HG02870 (cell line): ENCODE results near the gene S100A11.

Source experiments
- ATAC-seq: cut with Tn5 transposase; IDR thresholded peaks from one replicate; pipeline ENCODE4 v1.9.1; 2021; ENCODE audit warnings: mild to moderate bottlenecking, moderate library complexity; ENCODE audit not compliant: unreplicated experiment

Gene S100A11

GRCh38 chr1:152039886-152040285 lies 3.1 kb upstream of the S100A11 start:
- ATAC-seq: no peak

- no peak for ATAC-seq
These were observed 2.7 kb upstream of the S100A11 start for GRCh38 chr1:152039461-152039860.

- no peak for ATAC-seq
These were observed 2.1 kb upstream of the S100A11 start for GRCh38 chr1:152038871-152039270.

- no peak for ATAC-seq
These were observed 1.1 kb downstream of the S100A11 start for GRCh38 chr1:152035539-152036266.

GRCh38 chr1:152034654-152035538 lies 1.9 kb downstream of the S100A11 start:
- ATAC-seq: peak; percentile 38

GRCh38 chr1:152034324-152034653 lies 2.5 kb downstream of the S100A11 start:
- no peak for ATAC-seq

GRCh38 chr1:152029929-152030211 lies 6.9 kb downstream of the S100A11 start:
- ATAC-seq: no peak

- ATAC-seq: no peak
These were observed 7.5 kb downstream of the S100A11 start for GRCh38 chr1:152029144-152029928.

- no peak for ATAC-seq
These were observed 9.9 kb downstream of the S100A11 start for GRCh38 chr1:152026895-152027294.

- no peak for ATAC-seq
These were observed 12.6 kb downstream of the S100A11 start for GRCh38 chr1:152024223-152024622.

GRCh38 chr1:152023221-152023620 lies 13.6 kb downstream of the S100A11 start:
- ATAC-seq: no peak

GRCh38 chr1:152022474-152022873 lies 14.3 kb downstream of the S100A11 start:
- no peak for ATAC-seq

- ATAC-seq: no peak
These were observed 15.2 kb downstream of the S100A11 start for GRCh38 chr1:152021569-152021968.

- no peak for ATAC-seq
These were observed 16.0 kb downstream of the S100A11 start for GRCh38 chr1:152020849-152021248.

GRCh38 chr1:152018537-152018936 lies 18.3 kb downstream of the S100A11 start:
- no peak for ATAC-seq

- ATAC-seq: no peak
These were observed 21.0 kb downstream of the S100A11 start for GRCh38 chr1:152015766-152016165.

GRCh38 chr1:152014943-152015342 lies 21.9 kb downstream of the S100A11 start:
- no peak for ATAC-seq

- no peak for ATAC-seq
These were observed 23.1 kb downstream of the S100A11 start for GRCh38 chr1:152013664-152014237.

- no peak for ATAC-seq
These were observed 27.1 kb downstream of the S100A11 start for GRCh38 chr1:152009691-152010090.

GRCh38 chr1:152007047-152007446 lies 29.8 kb downstream of the S100A11 start:
- no peak for ATAC-seq

GRCh38 chr1:152005360-152005912 lies 31.4 kb downstream of the S100A11 start:
- no peak for ATAC-seq
